SU-DHL-6 (cell line): ENCODE measurements around the gene ARID5B.
A peak's percentile ranks its signal among the peaks of the same experiment; 100 is the strongest.

Experiments
- H2AFZ ChIP-seq: fragments of 200-600 bp; sonication (generic); 2 replicates; pipeline ENCODE4 v1.6.1; 2014; ENCODE audit warnings: low read depth, mild to moderate bottlenecking, moderate library complexity, mixed read lengths, antibody characterized with exemption, low read length; ENCODE audit not compliant: severe bottlenecking
- H3F3A ChIP-seq: fragments of 200-600 bp; shearing (Covaris generic); 2 replicates; pipeline ENCODE4 v1.6.0; 2016; ENCODE audit warnings: antibody characterized with exemption, mild to moderate bottlenecking; ENCODE audit not compliant: insufficient read depth
- H3K27ac ChIP-seq: fragments of 200-600 bp; sonication (generic); 2 replicates; pipeline ENCODE4 v1.5.1; 2016; ENCODE audit warnings: low read depth, mild to moderate bottlenecking, low read length, moderate library complexity, mixed read lengths
- H3K27me3 ChIP-seq: fragments of 200-600 bp; sonication (generic), shearing (Covaris generic); 2 replicates; pipeline ENCODE4 v1.6.0; 2014; ENCODE audit warnings: mild to moderate bottlenecking, low read length
- H3K36me3 ChIP-seq: fragments of 200-600 bp; sonication (generic); 2 replicates; pipeline ENCODE4 v1.6.1; 2014; ENCODE audit warnings: mild to moderate bottlenecking, low read length, mixed read lengths
- H3K4me2 ChIP-seq: fragments of 300-600, 200-600 bp; shearing (Covaris generic), sonication (generic); 2 replicates; pipeline ENCODE4 v1.6.0; 2014; ENCODE audit warnings: low read length, low read depth, mild to moderate bottlenecking; ENCODE audit not compliant: poor library complexity, severe bottlenecking
- H3K4me3 ChIP-seq: fragments of 200-600 bp; sonication (generic); 2 replicates; pipeline ENCODE4 v1.5.1; 2014; ENCODE audit warnings: antibody characterized with exemption, low read length, mild to moderate bottlenecking, mixed read lengths; ENCODE audit not compliant: insufficient read depth, poor library complexity, severe bottlenecking
- H3K79me2 ChIP-seq: fragments of 200-600 bp; sonication (generic); 2 replicates; pipeline ENCODE4 v1.6.1; 2014; ENCODE audit warnings: mild to moderate bottlenecking, low read length, moderate library complexity; ENCODE audit not compliant: insufficient read depth
- H3K9ac ChIP-seq: fragments of 200-600 bp; sonication (generic); 2 replicates; pipeline ENCODE4 v1.7.0; 2014; ENCODE audit warnings: mild to moderate bottlenecking, low read length
- H3K9me2 ChIP-seq: fragments of 200-600 bp; sonication (generic); replicated peaks from 2 replicates; pipeline ENCODE4 v1.6.1; 2014; ENCODE audit warnings: low read length; ENCODE audit not compliant: insufficient read depth
- H3K9me3 ChIP-seq: fragments of 200-600 bp; sonication (generic); 2 replicates; pipeline ENCODE4 v1.6.1; 2014; ENCODE audit warnings: low read length, mixed read lengths; ENCODE audit not compliant: insufficient read depth
- H4K20me1 ChIP-seq: fragments of 200-600 bp; sonication (generic); 2 replicates; pipeline ENCODE4 v1.6.1; 2014; ENCODE audit warnings: low read depth, mild to moderate bottlenecking, antibody characterized with exemption, low read length, moderate library complexity, mixed read lengths
- EZH2phosphoT487 ChIP-seq: fragments of 200-600 bp; sonication (generic), shearing (Covaris generic); conservative IDR thresholded peaks from 2 replicates; pipeline ENCODE4 v1.6.1; 2018; ENCODE audit warnings: mild to moderate bottlenecking, antibody characterized with exemption, low read length, moderate library complexity, mixed read lengths
- TF ChIP-seq, protein P1 (sequence below): fragments of 200-600 bp; sonication (generic); IDR thresholded peaks from one replicate; pipeline ENCODE4 v1.5.1; 2017; ENCODE audit warnings: antibody characterized with exemption, mild to moderate bottlenecking, low read length, moderate library complexity; ENCODE audit not compliant: insufficient read depth, poor library complexity, severe bottlenecking

ARID5B gene

DNA sequence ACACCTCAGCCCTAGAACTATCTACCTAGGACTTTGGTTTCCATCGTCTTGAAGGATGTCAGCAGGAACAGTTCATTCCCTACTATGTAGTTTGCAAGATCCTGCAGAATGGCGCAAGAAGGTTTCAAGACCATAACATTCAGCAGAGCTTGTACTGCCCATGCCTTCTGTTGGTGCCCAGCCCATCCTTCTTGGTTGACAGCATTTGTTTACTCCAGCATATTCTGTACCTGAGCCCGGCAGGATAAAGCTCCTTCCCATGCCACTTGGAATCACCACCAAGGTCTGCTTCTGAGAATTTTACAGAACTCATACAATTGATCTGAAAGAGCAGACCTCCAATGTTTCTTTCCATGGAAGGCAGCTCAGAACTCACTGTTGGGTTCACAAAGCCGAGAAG is 150.8 kb downstream of the ARID5B start:
- Histone ChIP-seq H3K4me3 (peak overlapping the region; percentile 71), H3K27ac (peak overlapping the region; percentile 96)

DNA sequence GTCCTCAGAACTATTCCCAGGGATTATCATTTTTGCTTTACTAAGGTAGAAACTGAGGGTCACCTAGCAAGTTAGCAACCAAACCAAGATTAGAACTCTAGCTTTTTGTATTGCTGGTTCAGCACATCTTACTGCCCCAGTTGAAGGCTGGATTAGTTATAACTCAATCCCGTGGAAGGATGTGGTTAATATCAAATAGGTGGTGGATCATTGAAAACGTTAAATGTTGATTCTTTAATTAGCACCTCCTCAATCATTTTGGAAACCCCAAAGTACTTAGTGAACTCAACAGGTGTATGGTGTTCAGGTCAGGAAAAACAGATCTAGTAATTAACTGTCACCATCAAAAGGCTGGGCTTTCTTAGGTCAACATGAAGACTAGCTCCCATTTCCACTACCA is 152.4 kb downstream of the ARID5B start:
- Histone ChIP-seq H3K9ac (peak overlapping the region; percentile 49), H2AFZ (no peak overlapping the region), H3K27ac (peak overlapping the region; percentile 96), H3K36me3 (peaks cover 51% of the 10 kb centered on the region), H4K20me1 (no peaks in the 10 kb centered on the region), H3K27me3 (no peaks in the 10 kb centered on the region), H3K79me2 (peaks cover 89% of the 10 kb centered on the region), H3K9me3 (no peaks in the 10 kb centered on the region), H3K9me2 (no peaks in the 10 kb centered on the region), H3K4me2 (peak overlapping the region; percentile 94), H3K4me3 (peak overlapping the region; percentile 39), H3F3A (peaks cover 36% of the 10 kb centered on the region)
- no peak for TF ChIP-seq EZH2phosphoT487
- TF ChIP-seq, protein P1, sequence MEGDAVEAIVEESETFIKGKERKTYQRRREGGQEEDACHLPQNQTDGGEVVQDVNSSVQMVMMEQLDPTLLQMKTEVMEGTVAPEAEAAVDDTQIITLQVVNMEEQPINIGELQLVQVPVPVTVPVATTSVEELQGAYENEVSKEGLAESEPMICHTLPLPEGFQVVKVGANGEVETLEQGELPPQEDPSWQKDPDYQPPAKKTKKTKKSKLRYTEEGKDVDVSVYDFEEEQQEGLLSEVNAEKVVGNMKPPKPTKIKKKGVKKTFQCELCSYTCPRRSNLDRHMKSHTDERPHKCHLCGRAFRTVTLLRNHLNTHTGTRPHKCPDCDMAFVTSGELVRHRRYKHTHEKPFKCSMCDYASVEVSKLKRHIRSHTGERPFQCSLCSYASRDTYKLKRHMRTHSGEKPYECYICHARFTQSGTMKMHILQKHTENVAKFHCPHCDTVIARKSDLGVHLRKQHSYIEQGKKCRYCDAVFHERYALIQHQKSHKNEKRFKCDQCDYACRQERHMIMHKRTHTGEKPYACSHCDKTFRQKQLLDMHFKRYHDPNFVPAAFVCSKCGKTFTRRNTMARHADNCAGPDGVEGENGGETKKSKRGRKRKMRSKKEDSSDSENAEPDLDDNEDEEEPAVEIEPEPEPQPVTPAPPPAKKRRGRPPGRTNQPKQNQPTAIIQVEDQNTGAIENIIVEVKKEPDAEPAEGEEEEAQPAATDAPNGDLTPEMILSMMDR = no peak

More for the DNA sequence above, 150.8 kb downstream of the ARID5B start:
- Histone ChIP-seq H4K20me1 (no peaks in the 10 kb centered on the region), H3K4me2 (peak overlapping the region; percentile 94), H3F3A (peaks cover 46% of the 10 kb centered on the region), H2AFZ (no peak overlapping the region), H3K9me3 (no peaks in the 10 kb centered on the region), H3K9ac (peak overlapping the region; percentile 91; the same call in 1 of the 2 replicates), H3K36me3 (peaks cover 36% of the 10 kb centered on the region), H3K9me2 (no peaks in the 10 kb centered on the region), H3K27me3 (no peaks in the 10 kb centered on the region), H3K79me2 (peaks cover 100% of the 10 kb centered on the region)
- no peak for TF ChIP-seq EZH2phosphoT487
- TF ChIP-seq, protein P1 = no peak

DNA sequence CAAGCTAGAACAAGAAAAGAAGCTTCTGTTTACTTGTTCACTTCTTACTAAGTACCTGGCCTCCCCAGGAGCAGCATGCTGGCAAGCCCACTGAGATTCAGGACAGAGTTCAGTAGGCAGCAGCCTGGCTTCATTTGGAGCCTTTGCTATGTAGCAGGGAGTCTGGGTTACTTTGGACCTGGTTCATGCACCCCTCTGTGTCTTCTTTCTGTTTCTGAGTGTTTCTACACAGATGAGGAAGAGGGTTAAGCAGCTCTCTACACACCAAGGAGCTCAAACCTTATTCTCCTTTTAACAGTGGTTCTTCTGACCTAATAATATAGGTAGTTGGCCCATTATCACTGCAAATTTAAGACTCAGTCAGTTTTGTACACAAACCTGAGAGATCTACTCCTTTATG is 152.9 kb downstream of the ARID5B start:
- Histone ChIP-seq H3K79me2 (peaks cover 84% of the 10 kb centered on the region), H2AFZ (no peak overlapping the region), H3K9me2 (no peaks in the 10 kb centered on the region), H3K4me2 (peak overlapping the region; percentile 94), H3K27ac (peak overlapping the region; percentile 96), H3K4me3 (peak overlapping the region; percentile 39), H3K27me3 (no peaks in the 10 kb centered on the region), H3F3A (peaks cover 34% of the 10 kb centered on the region), H3K9ac (peak overlapping the region; percentile 49), H4K20me1 (no peaks in the 10 kb centered on the region), H3K9me3 (no peaks in the 10 kb centered on the region), H3K36me3 (peaks cover 57% of the 10 kb centered on the region)
- TF ChIP-seq EZH2phosphoT487 = no peak
- TF ChIP-seq, protein P1 = no peak

DNA sequence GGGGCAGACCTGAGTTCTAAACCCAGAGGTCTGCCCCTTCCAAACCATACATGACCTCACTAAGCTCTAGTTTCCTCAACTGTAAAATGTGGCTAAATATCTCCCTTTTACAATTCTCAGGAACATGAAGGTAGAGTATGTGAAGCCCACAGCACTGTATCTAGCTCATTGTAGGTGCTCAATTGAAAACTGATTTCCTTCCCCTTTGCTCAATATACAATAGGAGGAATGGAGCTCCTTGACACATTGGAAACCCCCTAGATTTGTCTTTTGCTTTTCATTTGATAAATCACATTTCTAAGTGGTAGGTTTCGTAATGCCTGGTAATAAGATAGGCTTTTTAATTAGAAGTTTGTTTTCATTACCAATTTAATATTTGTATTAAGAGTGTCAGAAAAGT is 153.3 kb downstream of the ARID5B start:
- peak overlapping the region; percentile 94 for H3K4me2 ChIP-seq
- H2AFZ ChIP-seq = no peak overlapping the region
- no peaks in the 10 kb centered on the region for H3K27me3 ChIP-seq
- no peak for TF ChIP-seq EZH2phosphoT487
- TF ChIP-seq, protein P1 = no peak
- peak overlapping the region; percentile 49 for H3K9ac ChIP-seq
- no peaks in the 10 kb centered on the region for H4K20me1 ChIP-seq
- peak overlapping the region; percentile 96 for H3K27ac ChIP-seq
- H3K4me3 ChIP-seq = peak overlapping the region; percentile 39
- peaks cover 82% of the 10 kb centered on the region for H3K79me2 ChIP-seq
- peaks cover 29% of the 10 kb centered on the region for H3F3A ChIP-seq
- H3K9me2 ChIP-seq = no peaks in the 10 kb centered on the region
- H3K36me3 ChIP-seq = peaks cover 61% of the 10 kb centered on the region
- no peaks in the 10 kb centered on the region for H3K9me3 ChIP-seq
